Heart left ventricle (tissue), 16 donors: ENCODE data around the gene ITIH5. TPM values are rescaled to one million over a fixed set of nuclear protein-coding genes. Genes with fewer than 3 reads are reported as not detected.

Source experiments
- ATAC-seq, 4 donors: fragments of 200-7000 bp; cut with Tn5 transposase; one replicate each; pipeline ENCODE4 v1.9.1; 2020 to 2022; ENCODE audit warnings: moderate library complexity in 4 of 4, mild to moderate bottlenecking in 3 of 4, moderate number of reproducible peaks in 1 of 4
- DNase-seq, 5 donors: peaks; one replicate each; pipeline ENCODE4 v3.0.0-alpha.2; 2020
- H3K27ac ChIP-seq, 12 donors: fragments of 200-600 bp; sonication (generic) in 4 of 12; one replicate each; pipeline versions ENCODE4 v1.5.0 to v1.8.0; 2016 to 2022; ENCODE audit warnings: mild to moderate bottlenecking in 2 of 12
- H3K27me3 ChIP-seq, 9 donors: fragments of 200-600 bp; sonication (generic) in 2 of 9; one replicate each; pipeline versions ENCODE4 v1.5.1 to v1.8.0; 2016 to 2022; ENCODE audit warnings: mild to moderate bottlenecking in 3 of 9
- H3K36me3 ChIP-seq, 9 donors: fragments of 200-600 bp; sonication (generic) in 2 of 9; one replicate each; pipeline versions ENCODE4 v1.5.0 to v1.8.0; 2018 to 2022; ENCODE audit warnings: mild to moderate bottlenecking in 2 of 9
- H3K4me1 ChIP-seq, 12 donors: fragments of 200-600 bp; sonication (generic) in 4 of 12; one replicate each; pipeline versions ENCODE4 v1.5.0 to v1.8.0; 2016 to 2022; ENCODE audit warnings: mild to moderate bottlenecking in 3 of 12
- H3K4me3 ChIP-seq, 12 donors: fragments of 200-600 bp; sonication (generic) in 4 of 12; one replicate each; pipeline versions ENCODE4 v1.5.0 to v1.8.0; 2017 to 2022; ENCODE audit warnings: mild to moderate bottlenecking in 9 of 12, moderate library complexity in 4 of 12
- H3K9me3 ChIP-seq, 12 donors: fragments of 200-600 bp; sonication (generic) in 4 of 12; one replicate each; pipeline versions ENCODE4 v1.5.0 to v1.8.0; 2016 to 2022; ENCODE audit warnings: mild to moderate bottlenecking in 1 of 12
- CTCF ChIP-seq, 12 donors: fragments of 200-600 bp; sonication (generic) in 4 of 12; IDR thresholded peaks; one replicate each; pipeline versions ENCODE4 v1.5.0 to v1.8.0; 2018 to 2022; ENCODE audit warnings: antibody characterized with exemption in 12 of 12, mild to moderate bottlenecking in 5 of 12
- POLR2A ChIP-seq, 2 donors: fragments of 450-650 bp; IDR thresholded peaks; one replicate each; pipeline ENCODE4 v1.6.1; 2017; ENCODE audit warnings: antibody characterized with exemption in 2 of 2, mild to moderate bottlenecking in 2 of 2, moderate library complexity in 2 of 2
- WGBS, 4 donors: extraction: QIAGEN DNeasy Blood & Tissue Kit in 2 of 4; methylation state at CpG; one replicate each; pipeline versions ENCODE4 v1.1.5 to v1.1.7; 2013 to 2018; 5-methylcytosine and 5-hydroxymethylcytosine counted together
- intact Hi-C, 10 donors: fragments of 100-400 bp; cut with DNase I; formaldehyde crosslinking; loops; one replicate each; pipeline versions ENCODE4 v1.11.1 to v1.14.2; 2022
- polyA plus RNA-seq, 2 donors: library from polyadenylated mRNA; stranded (reverse); fragments of 200-250 nt; gene quantifications; one replicate each; pipeline ENCODE4 v1.2.3, GENCODE V29; 2013
- total RNA-seq, 9 donors: library from RNA; depleted of rRNA in 2 of 9; stranded (reverse); fragments of >200 nt in 2 of 9; fragmentation: NEBNext Ultra II Directional in 3 of 9; extraction: Animal tissue kit (Norgen Biotek cat#: 25700) in 3 of 9; gene quantifications; one replicate each; pipeline versions ENCODE4 v1.1.0 to v1.2.4, GENCODE V29; 2016 to 2023
- donor health status: ischemic (EF 13 %, LVEDD 7.1; RV severe dilation, severe dysfunction).
- donor health status: healthy with polysubstance abuse.
- donor health status: DM: no; HTN: yes; CAD: no.
- donor health status: DM: no; HTN: no; CAD: no.
- donor health status: ischemic (EF 25% LVEDD 6.9; RV normal size, moderate dysfunction).
- donor health status: ischemic (EF 25% LVEDD 5.7; RV mildly dilated, moderate dysfunction).
- donor health status: healthy.
- donor health status: DM: yes; HTN: yes; CAD: no.
- donor health status: ischemic (EF 35%, LVEDD 5.7; RV mildly dilated, moderate dysfunction).
- donor health status: nonischemic (EF 11% LVEDD 7.7; RV severe dilation, severe dysfunction).
- donor health status: DM: yes; HTN: yes; CAD: no.
- donor health status: PGD.
- donor health status: ischemic (EF 29% LVEDD 5.4; RV normal size, mild dysfunction).
- donor health status: nonischemic (EF 23%, LVEDD 6.1; RV moderate dilation, normal function).

Gene ITIH5
- total and polyA plus RNA-seq, 11 donors, result 2.7 to 20.4 (median 7.1) TPM

- TF ChIP-seq POLR2A (IDR thresholded peaks at IDR 0.05) (no peak), CTCF (IDR thresholded peaks at IDR 0.05) (no peak)
- intact Hi-C loops, result loop anchor here in 4 of 10 donors (2.0 to 10.0 kb wide), 3 partner anchors 163 to 1691 kb away; no protein-coding TSS in a partner anchor
- no peak for ATAC-seq
- Histone ChIP-seq H3K36me3 (no peaks in the 10 kb centered on the region), H3K27me3 (peaks cover 0 to 24% (median 0%) of the 10 kb centered on the region in 9 donors), H3K4me3 (no peak overlapping the region), H3K27ac (no peak overlapping the region), H3K4me1 (no peaks in the 10 kb centered on the region), H3K9me3 (no peaks in the 10 kb centered on the region)
- WGBS, 4 donors, result 45 to 67% (median 59%) methylated on average over 4 of the region's 4 CpGs
- DNase-seq, result no peak
Measured at GRCh38 chr10:7523656-7524055, 143.1 kb downstream of the ITIH5 start.

- no peak for TF ChIP-seq POLR2A (IDR thresholded peaks at IDR 0.05)
- TF ChIP-seq CTCF (IDR thresholded peaks at IDR 0.05), result no peak
- WGBS, 4 donors, result 68 to 74% (median 69%) methylated on average over 11 of the region's 11 CpGs
- DNase-seq (no peak), ATAC-seq (no peak)
- Histone ChIP-seq H3K9me3 (no peaks in the 10 kb centered on the region), H3K27ac (no peak overlapping the region), H3K4me1 (peaks cover 0 to 5% (median 0%) of the 10 kb centered on the region in 12 donors), H3K4me3 (no peak overlapping the region), H3K36me3 (no peaks in the 10 kb centered on the region), H3K27me3 (peaks cover 0 to 24% (median 0%) of the 10 kb centered on the region in 9 donors)
- intact Hi-C loops, result loop anchor here in 2 of 10 donors (10.0 kb wide), 2 partner anchors 1684 to 1694 kb away; no protein-coding TSS in a partner anchor
Measured at GRCh38 chr10:7520507-7521485, 146.0 kb downstream of the ITIH5 start.

GRCh38 chr10:7519351-7519750 is 147.4 kb downstream of the ITIH5 start:
- H3K36me3 ChIP-seq, result no peaks in the 10 kb centered on the region
- no peaks in the 10 kb centered on the region for H3K9me3 ChIP-seq
- peak in 1 of 12 donors; percentile 15 for TF ChIP-seq CTCF (IDR thresholded peaks at IDR 0.05)
- no peak for TF ChIP-seq POLR2A (IDR thresholded peaks at IDR 0.05)
- 93 to 95% (median 94%) methylated on average over 6 of the region's 6 CpGs for WGBS, 4 donors
- DNase-seq (no peak), ATAC-seq (no peak)
- peaks cover 0 to 21% (median 0%) of the 10 kb centered on the region in 9 donors for H3K27me3 ChIP-seq
- no peak overlapping the region for H3K27ac ChIP-seq
- peaks cover 0 to 5% (median 0%) of the 10 kb centered on the region in 12 donors for H3K4me1 ChIP-seq
- H3K4me3 ChIP-seq, result no peak overlapping the region
- intact Hi-C loops, result no loop called here

- no peak for TF ChIP-seq POLR2A (IDR thresholded peaks at IDR 0.05)
- no peak for TF ChIP-seq CTCF (IDR thresholded peaks at IDR 0.05)
- Histone ChIP-seq H3K4me3 (no peak overlapping the region), H3K9me3 (no peaks in the 10 kb centered on the region), H3K36me3 (no peaks in the 10 kb centered on the region), H3K27me3 (peaks cover 0 to 18% (median 0%) of the 10 kb centered on the region in 9 donors), H3K4me1 (peaks cover 0 to 5% (median 0%) of the 10 kb centered on the region in 12 donors), H3K27ac (no peak overlapping the region)
- ATAC-seq (no peak), DNase-seq (no peak)
- intact Hi-C loops, result no loop called here
- 82 to 92% (median 88%) methylated on average over 1 of the region's 1 CpG for WGBS, 4 donors
Measured at GRCh38 chr10:7518693-7519092, 148.1 kb downstream of the ITIH5 start.
